HG02938 (cell line): ENCODE data around the gene CORO1C.
"Not testable (repeated sequence)": the region's sequence is repeated elsewhere in the genome, so short reads cannot be mapped to it uniquely, and the experiment has no call there.

Experiments
- ATAC-seq: cut with Tn5 transposase; IDR thresholded peaks from one replicate; pipeline ENCODE4 v1.9.1; 2021; ENCODE audit warnings: mild to moderate bottlenecking, moderate library complexity; ENCODE audit not compliant: unreplicated experiment

Gene CORO1C

DNA sequence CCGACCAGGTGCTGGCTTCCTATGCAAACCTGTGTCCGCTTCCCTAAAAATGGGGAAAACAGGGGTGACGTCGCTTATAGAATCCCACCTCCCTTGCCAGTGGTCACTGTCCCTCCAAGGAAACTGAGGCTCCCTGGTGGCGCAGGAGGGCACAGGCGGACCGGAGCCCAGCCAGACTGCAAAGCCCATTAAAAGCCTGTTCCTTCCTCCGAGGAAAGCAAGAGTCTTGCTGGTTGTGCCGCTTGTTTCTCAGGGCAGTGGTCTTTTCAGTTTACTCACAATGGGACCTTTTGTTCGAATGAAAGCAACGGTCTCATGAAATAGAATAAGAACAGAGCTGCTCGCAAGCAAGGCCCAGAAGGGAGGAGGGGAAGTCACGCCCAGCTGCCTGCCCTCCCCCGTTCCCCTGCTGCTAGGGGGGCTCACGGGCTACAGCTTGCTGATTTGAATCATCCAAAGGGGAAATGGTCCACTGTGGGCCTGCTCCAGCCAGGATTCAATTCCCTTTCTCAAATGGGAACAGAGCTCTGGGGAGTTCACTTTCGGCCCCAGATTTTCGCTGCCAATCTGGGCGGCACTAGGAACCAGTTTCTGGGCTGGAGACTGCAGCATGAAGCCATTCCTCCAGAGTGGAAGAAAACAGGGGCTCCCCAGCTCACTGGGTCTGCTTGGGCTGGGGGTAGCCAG, 93.0 kb downstream of the CORO1C start:
- no peak for ATAC-seq

GRCh38 chr12:108637222-108637971, 93.9 kb downstream of the CORO1C start:
- ATAC-seq: no peak

DNA sequence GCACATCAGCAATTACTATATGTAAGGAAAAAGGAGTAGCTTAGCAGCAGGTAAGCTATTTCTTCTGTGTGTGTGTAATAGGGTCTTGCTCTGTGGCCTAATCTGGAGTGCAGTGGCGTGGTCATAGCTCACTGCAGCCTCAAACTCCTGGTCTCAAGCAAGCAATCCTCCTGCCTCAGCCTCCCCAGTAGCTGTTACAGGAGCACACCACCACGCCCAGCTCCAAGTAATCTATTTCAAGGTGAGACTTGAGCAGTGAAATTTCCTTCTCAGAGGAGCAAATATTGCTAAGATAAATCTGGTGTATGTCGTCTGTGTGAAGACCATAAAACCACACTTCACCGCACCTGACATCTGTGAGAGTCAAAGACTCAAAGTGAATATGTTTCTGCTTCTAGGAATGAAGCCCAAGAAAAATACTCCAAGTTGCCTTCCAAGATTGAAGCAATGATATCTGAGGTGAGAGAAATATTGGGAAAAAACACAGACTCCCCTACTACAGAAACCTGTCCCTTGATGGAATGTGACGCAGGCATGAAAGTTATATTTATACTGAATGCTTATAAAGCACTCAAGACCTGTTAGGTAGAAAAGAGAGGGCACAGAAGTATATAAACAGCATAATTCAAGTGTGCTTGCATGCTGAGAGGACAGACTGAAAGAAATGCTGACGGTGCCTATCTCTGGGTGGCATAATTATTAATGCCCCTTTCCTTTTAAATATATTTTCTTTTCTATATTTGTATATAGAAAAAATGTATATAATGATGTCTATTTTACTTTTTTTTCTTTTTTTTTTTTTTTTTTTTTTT, 95.1 kb downstream of the CORO1C start:
- ATAC-seq: no peak

DNA sequence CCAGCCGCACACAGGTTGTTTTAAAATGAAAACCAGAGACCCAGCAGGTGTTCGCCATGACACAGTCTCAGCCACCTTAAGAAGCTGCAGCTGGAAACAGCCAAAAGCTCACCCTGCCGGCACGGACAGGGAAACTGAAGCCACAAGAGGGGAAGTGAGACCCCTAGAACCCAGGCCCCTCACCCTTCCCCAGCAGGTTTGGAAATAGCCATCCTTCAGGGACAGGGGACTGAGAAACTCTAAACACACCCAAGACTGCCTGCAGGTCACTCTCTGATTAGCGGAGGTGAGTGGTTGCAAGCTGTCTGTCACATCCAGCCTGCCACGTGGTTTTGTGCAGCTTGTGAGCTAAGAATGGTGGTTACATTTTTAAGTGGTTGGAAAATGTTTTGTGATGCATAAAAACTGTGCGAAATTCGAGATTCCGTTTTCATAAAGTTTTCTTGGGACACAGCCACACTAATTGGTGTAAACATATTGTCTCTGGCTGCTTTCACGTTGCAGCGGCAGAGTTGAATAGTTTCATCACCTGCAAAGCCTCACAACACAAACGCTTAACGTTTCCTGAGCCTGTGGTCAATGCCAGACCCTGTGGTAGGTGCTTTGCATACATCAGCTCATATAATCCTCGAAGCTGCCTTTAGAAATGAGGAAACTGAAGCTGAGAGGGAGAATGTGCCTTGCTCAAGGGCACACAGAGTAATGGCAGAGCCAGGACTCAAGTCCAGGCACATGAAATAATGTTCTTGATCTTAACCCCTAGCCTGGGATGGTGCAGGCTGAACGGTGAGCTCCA, 95.9 kb downstream of the CORO1C start:
- ATAC-seq: peak; percentile 50

GRCh38 chr12:108634341-108634751, 97.0 kb downstream of the CORO1C start:
- no peak for ATAC-seq

DNA sequence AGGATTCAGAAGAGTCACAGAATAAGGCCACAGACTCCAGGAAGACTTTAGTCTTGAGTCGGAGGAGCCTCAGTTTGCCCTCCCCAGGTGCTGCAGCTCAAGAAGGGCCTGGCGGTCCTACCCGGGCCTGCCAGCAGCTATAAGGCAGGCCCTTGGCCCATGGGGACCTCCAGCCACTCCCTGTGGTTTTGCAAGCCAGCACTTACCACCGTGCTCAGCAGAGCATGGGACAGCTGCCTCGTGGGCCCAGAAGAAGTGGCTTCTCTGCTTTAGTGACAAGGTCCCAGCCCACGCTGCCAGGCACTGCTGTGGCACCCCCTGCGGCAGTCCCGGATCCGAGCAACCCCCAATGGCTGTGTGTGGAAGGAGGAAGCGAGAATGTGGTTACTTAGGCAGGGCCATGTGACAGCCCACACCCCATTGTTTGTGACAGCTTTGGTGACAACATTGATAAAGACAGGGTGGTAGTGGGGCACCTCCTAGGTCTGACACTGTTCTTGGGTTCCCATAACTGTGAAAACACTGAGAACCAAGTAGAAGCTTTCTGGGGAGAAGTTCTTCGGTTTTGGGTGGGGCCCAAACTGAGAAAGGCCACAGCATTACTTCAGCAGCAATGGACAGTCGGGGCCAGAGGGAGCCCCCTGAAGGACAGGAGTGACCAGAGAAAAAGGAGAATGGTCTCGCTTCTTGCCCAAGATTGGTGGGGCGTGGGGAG, 97.6 kb downstream of the CORO1C start, which contains the start of gene SELPLG:
TSS of gene SELPLG (minus strand) at position 361 of the 715 bp plus-strand sequence. CDS start 9,587 bp downstream, outside the sequence.
- peak; percentile 48 for ATAC-seq

DNA sequence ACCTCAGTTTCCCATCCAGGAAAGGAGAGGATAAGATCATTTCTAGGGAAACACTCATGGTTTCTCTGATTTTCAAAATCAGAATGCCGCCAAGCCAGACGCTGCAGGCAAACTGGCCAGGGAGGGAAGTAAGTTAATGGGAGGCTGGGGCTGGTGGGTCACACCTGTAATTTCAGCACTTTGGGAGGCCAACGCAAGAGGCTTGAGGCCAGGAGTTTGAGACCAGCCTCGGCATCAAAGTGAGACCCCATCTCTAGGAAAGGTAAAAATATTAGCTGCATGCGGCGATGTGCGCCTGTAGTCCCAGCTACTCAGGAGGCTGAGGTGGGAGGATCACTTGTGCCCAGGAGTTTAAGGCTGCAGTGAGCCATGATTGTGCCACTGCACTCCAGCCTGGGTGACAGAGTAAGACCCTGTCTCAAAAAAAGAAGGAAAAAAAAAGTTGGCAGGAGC, 98.2 kb downstream of the CORO1C start:
- ATAC-seq: no peak

DNA sequence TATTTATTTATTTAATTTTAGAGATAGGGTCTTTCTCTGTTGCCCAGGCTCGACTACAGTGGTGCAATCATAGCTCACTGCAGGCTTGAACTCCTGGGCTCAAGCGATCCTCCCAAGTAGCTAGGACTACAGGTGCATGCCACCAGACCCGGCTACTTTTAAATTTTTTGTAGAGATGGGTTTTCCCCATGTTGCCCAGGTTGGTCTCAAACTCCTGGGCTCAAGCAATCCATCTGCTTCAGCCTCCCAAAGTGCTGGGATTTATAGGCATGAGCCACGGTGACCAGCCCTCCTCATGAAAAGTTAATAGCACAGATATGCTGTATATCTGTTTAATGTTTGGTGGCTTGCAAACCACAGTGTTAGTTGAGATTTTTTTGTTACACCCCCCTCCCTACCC, 100.1 kb downstream of the CORO1C start:
- not testable (repeated sequence) for ATAC-seq

DNA sequence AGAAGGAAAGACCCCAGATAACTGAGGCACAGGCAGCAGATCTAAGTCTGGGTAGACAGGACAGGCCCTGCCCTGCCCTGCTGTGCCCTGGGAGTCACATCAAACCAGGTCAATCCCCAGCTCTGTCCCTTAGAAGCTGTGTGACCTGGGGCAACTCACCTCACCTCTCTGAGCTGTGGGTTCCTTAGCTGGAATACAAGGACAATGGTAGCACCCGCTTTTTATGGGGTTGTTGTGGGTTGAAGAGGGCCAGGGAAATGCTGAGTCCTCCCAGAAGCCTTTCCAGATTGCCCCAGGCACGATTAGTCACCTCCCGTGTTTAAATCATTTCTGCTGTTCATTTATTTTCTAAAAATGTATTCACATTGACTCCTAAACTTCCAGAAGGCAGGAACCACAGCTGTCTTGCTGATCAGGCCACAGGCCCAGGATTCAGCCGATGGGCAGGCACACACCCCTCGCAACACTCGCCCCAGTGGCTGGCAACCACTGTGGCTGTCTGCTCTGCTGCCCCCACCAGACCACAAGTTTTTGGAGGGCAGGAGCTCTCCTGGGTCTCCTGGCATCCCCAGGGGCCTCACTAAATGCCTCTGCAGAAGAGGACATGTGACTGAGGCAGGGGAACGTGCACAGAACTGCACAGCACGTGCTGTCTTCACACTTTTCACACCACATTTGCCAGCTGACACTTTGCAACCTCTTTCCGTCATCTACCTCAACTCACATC, 100.7 kb downstream of the CORO1C start:
- no peak for ATAC-seq

DNA sequence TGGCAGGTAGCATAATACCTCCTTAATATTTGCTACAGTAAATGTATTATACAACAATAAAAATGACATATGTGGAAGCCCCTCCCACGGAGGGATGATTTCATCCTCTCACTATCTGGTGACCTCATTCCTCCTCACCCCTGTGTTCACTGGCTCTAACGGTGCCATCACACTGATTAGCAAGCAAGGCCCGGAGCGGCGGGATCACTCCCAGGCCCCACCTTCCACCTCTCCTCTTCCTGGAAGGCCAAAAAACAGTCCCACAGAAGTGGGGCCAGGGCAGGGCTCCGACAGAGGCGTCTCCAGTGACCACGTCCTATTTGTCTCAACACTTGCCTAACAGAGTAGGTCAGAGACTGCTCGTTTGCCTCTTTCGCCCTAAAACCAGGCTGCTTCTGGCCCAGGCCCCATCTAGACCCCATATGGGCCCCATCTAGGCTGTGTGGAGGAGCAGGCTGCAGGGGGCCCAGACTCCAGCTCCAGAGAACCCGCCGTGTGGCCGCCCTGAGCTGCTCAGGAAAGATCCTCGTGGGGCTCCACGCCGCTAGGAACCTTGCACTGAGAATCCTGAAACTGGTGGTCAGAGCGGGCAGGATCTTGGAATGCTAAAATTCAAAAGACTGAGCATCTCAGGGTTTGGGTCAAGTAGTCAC, 101.4 kb downstream of the CORO1C start:
- no peak for ATAC-seq

DNA sequence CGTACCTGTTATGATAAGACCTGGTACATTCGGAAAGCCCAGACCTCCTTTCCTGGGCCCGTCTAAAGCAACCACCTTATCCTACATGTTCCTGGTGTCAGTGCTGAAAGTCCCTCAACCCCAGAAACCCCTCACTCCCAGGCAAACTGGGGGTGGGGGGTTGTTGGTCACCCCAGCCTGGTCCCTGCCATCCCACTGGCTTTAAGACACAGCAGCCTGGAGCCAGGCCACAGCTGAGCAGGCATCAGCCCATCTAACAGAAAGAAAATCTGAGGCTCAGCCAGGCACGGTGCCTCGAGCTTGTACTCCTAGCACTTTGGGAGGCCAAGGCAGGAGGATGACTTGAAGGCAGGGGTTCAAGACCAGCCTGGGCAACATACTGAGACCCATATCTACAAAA, 102.2 kb downstream of the CORO1C start:
- ATAC-seq: no peak

DNA sequence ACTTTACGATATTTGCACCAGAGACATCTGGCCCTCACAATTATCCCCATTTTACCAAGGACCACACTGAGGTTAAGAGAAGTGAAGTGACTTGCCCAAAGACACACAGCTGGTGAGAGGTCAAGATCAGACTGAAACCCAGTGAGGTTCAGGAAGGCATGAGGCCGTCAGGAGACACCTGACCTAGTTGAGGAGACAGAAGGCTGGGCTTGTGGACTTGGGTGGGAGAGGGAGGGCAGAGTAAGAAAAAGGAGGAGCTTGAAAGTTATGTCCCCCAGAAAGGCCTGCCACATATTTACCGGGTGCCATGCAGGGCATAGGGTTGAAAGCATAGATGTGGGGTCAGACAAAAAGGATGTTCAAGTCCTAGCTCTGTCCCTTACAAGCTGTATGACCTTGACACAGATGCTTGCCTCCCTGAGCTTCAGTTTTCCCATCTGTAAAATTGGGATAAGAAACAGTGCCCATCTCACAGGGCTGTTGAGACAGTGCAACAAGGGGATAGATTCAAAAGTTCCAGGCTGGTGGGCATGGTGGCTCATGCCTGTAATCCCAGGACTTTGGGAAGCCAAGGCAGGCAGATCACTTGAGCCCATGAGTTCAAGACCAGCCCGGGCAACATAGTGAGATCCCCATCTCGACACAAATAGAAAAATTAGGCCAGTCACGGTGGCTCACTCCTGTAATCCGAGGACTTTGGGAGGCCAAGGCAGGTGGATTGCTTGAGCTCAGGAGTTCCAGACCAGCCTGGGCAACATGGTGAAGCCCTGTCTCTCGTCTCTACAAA, 104.0 kb downstream of the CORO1C start:
- ATAC-seq: no peak

- ATAC-seq: no peak
Observed at GRCh38 chr12:108625228-108625627, 106.1 kb downstream of the CORO1C start.

GRCh38 chr12:108623577-108623976, 107.7 kb downstream of the CORO1C start:
- no peak for ATAC-seq

DNA sequence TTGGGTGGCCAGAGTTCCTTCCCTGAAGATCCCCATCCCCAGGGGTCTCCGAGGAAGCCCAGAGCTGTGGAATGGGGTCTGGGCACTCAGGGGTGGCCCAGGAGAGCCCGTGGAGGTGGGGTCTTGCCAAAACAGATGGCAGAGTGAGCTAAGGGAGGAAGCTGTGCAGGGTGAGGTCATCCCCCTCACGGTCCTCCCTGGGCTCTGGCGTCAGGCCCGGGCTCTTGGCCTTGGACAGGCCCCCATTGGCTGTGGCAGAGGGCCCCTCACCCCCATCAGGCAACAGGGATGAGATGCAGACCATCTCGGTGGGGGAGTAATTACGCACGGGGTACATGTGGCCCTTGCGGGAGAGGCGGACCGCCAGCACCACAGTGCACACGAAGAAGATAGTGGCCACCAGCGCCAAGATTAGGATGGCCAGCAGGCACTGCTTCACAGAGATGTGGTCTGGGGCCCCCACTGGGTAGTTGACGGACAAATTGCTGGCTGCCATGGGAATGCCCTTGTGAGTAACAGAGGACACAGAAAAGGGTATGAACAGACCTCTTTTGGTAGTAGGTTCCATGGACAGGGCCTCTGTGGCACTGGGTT, 108.3 kb downstream of the CORO1C start:
- no peak for ATAC-seq

GRCh38 chr12:108622421-108622820, 108.9 kb downstream of the CORO1C start:
- ATAC-seq: no peak

GRCh38 chr12:108621161-108621560, 110.2 kb downstream of the CORO1C start:
- no peak for ATAC-seq
